Skeletal muscle tissue (tissue), 4 donors: ENCODE measurements around the gene LRRC3. TPM values are rescaled to one million over a fixed set of nuclear protein-coding genes. Genes with fewer than 3 reads are reported as not detected.

Source experiments
- H3K27ac ChIP-seq: one replicate; pipeline ENCODE4 v1.7.0; 2013; ENCODE audit warnings: mild to moderate bottlenecking, low read depth, low read length, inconsistent platforms
- H3K27me3 ChIP-seq, 3 donors: one replicate each; pipeline ENCODE4 v1.7.0; 2013; ENCODE audit warnings: low read length in 3 of 3; ENCODE audit not compliant: control insufficient read depth in 3 of 3, insufficient read depth in 3 of 3
- H3K36me3 ChIP-seq, 3 donors: one replicate each; pipeline ENCODE4 v1.7.0; 2013; ENCODE audit warnings: low read length in 3 of 3; ENCODE audit not compliant: control insufficient read depth in 3 of 3, insufficient read depth in 3 of 3
- H3K4me1 ChIP-seq, 3 donors: one replicate each; pipeline ENCODE4 v1.7.0; 2013; ENCODE audit warnings: low read length in 3 of 3, mild to moderate bottlenecking in 3 of 3; ENCODE audit not compliant: control insufficient read depth in 3 of 3, insufficient read depth in 3 of 3
- H3K4me3 ChIP-seq, 3 donors: one replicate each; pipeline ENCODE4 v1.7.0; 2013; ENCODE audit warnings: low read length in 3 of 3
- H3K9ac ChIP-seq, 3 donors: one replicate each; pipeline ENCODE4 v1.7.0; 2013; ENCODE audit warnings: low read length in 3 of 3, mild to moderate bottlenecking in 3 of 3, moderate library complexity in 2 of 3, low read depth in 1 of 3
- H3K9me3 ChIP-seq, 3 donors: one replicate each; pipeline ENCODE4 v1.7.0; 2013; ENCODE audit warnings: low read length in 3 of 3; ENCODE audit not compliant: control insufficient read depth in 3 of 3
- total RNA-seq: library from RNA; depleted of rRNA; stranded (reverse); fragments of >200 nt; gene quantifications from one replicate; pipeline ENCODE4 v1.2.3, GENCODE V29; 2014
- donor health status: Osteomylitis.

LRRC3 gene
- total RNA-seq, 1 donor from 2014 or later: 0.52 TPM

DNA sequence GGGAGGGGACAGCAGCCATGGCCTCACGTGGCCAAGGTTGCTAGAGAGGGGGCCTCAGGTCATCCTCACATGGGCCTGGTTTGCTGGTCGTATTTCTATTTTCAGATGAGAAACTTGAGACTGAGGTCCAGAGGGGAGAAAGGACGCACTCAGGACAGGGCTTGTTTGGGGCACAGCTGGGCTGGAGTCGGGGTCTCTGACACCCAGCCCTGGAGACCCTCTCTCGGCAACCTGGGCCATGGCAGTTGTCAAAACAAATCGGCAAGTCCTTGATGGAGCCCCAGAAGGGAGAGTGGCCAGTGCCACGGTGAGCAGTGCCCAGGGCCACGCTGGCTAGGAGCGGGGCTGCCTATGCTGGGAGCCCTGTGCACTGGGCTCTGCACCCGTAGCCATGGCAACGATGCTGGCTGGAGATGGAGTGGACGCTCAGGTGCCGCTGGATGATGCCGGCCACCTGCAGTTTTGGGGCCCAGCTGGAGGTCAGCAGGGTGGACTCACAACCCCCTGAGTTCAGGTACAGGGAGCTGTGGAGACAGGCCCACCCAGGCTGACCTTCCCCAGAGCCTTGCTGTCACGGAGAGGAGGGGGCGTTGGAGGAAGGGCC is 11.1 kb downstream of the LRRC3 start:
- H3K36me3 ChIP-seq: no peaks in the 10 kb centered on the region
- no peaks in the 10 kb centered on the region for H3K9me3 ChIP-seq
- H3K27me3 ChIP-seq: peaks cover 14 to 38% (median 28%) of the 10 kb centered on the region in 3 donors
- no peak overlapping the region for H3K27ac ChIP-seq
- no peak overlapping the region for H3K9ac ChIP-seq
- peaks cover 0 to 9% (median 6%) of the 10 kb centered on the region in 3 donors for H3K4me1 ChIP-seq
- H3K4me3 ChIP-seq: no peak overlapping the region

DNA sequence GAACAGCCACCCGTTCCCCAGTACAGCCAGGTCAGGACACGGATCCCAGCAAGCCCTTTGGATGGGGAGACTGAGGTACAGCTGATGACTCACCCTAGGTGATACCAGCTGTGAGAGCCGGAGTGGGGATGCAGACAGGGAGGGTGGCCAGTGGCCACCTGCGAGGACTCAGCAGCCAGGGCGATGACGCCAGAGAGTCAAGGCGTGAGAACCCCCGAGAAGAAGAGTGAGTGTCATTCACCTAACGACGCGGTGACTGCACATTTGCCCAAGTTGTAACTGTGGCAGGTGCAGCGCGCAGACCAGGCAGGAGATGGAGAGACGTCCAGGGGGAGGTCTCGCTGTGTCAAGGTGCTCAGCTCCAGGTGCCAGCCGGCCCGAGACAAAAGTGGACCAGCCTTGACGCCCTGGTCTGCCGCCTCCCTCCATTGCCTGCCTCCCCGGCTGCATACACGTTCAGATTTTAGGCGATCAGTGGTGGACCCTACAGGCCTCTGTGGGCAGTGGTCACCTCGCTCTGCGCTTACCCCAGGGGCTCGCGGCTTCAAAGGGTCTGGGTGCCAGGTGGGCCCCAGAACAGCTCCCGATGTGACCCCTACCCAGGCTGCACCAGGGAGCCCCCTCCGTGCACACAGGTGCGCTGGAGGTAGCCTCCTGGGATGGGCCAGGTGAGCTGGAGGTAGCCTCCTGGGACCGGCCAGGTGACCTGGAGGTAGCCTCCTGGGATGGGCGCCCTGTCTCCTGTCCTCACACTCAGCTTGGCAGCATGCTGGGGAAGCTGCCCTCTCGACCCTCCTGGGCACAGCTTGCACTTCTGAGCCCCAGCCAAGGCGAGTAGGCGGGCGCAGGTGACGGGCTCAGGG is 11.9 kb downstream of the LRRC3 start:
- Histone ChIP-seq H3K27me3 (peaks cover 14 to 37% (median 28%) of the 10 kb centered on the region in 3 donors), H3K9me3 (no peaks in the 10 kb centered on the region), H3K9ac (no peak overlapping the region), H3K4me1 (peaks cover 0 to under 1% (median 0%) of the 10 kb centered on the region in 3 donors), H3K27ac (no peak overlapping the region), H3K4me3 (no peak overlapping the region), H3K36me3 (no peaks in the 10 kb centered on the region)

DNA sequence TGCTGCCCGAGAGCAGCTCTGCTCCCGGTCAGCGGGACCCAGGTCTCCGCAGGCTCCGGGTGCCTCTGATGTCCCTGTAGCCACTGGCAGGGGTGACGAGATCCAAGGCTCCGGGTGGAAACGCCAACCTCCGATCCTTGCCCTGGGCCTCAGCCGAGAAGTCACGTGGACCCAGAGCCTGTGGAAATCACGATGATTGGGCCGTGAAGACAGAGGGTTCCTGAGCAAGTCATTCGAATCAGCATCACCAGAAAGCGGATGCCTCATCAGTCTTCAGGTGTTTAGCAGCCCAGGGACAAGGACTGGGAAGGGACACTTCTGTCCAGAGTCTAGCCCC is 12.5 kb downstream of the LRRC3 start:
- H3K27me3 ChIP-seq: peaks cover 13 to 35% (median 24%) of the 10 kb centered on the region in 3 donors
- no peaks in the 10 kb centered on the region for H3K4me1 ChIP-seq
- no peak overlapping the region for H3K9ac ChIP-seq
- H3K9me3 ChIP-seq: no peaks in the 10 kb centered on the region
- H3K4me3 ChIP-seq: no peak overlapping the region
- no peaks in the 10 kb centered on the region for H3K36me3 ChIP-seq
- no peak overlapping the region for H3K27ac ChIP-seq

DNA sequence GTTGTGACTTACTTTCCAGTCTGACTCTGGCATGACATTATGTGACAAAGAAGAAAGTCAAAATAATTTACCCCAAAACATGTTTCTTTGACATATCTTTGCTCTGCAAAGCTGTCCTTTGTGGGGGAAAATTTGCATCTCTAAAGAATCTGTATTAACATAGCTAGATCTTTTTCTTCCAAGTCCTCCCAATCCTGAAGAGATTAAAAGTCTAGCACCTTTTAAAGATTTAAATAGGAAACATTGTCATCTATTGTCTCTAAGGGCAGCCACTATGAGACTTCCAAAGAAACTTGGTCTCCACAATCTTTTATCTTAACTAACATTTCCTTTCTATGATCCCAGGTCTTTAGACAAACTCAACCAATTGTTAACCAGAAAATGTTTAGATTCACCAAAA is 16.0 kb downstream of the LRRC3 start:
- H3K4me3 ChIP-seq: no peak overlapping the region
- peaks cover 6 to 15% (median 14%) of the 10 kb centered on the region in 3 donors for H3K27me3 ChIP-seq
- H3K27ac ChIP-seq: no peak overlapping the region
- H3K36me3 ChIP-seq: no peaks in the 10 kb centered on the region
- H3K4me1 ChIP-seq: no peaks in the 10 kb centered on the region
- H3K9ac ChIP-seq: no peak overlapping the region
- H3K9me3 ChIP-seq: no peaks in the 10 kb centered on the region

DNA sequence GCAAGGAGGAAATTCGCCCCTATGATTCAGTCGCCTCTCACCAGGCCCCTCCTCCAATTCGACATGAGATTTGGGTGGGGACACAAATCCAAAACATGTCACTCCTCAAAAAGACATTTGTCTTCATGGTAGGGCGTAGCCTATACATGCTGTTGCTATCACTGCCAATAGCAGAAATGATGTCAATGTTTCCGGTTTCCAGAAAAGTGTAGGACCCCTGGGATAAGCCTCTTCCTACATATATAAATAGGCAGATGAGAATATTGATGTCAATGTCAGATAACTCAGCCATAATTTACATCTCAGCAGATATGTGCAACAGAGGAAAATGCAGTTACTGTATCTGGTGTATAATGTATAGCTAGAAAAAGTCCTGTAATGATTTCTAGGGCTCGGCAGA is 16.7 kb downstream of the LRRC3 start:
- Histone ChIP-seq H3K27me3 (peaks cover under 1 to 10% (median 7%) of the 10 kb centered on the region in 3 donors), H3K27ac (no peak overlapping the region), H3K4me3 (no peak overlapping the region), H3K4me1 (no peaks in the 10 kb centered on the region), H3K36me3 (no peaks in the 10 kb centered on the region), H3K9me3 (no peaks in the 10 kb centered on the region), H3K9ac (no peak overlapping the region)

DNA sequence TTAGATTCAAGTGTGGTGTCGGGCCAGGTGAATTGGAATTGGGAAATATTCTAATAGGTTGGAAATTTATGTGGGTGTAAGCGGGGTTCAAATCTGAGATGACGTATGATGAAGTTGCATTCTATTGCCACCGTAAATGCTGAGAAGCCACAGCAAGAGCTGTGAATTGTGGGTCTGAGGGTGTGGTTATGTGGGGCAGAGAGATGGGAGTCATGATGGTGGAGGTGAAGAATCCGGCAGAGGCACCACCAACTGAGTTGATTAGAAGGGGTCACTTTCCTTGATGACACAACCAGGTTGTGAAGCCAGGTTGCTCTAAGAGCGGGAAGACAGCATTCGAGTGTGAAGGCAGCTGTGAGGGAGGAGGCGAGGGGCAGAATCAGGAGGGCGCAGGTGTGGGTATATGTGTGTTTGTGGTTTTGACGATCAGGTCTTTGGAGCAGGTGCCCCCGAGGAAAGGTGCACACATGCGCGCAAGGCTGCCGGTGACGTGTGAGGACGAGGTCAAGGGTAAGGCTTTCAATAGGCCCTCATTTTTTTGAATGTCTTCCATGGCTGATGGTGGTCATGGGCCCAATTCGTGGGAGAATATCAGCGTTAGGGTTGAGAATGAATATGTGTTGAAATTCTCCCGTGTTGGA is 18.7 kb downstream of the LRRC3 start:
- no peaks in the 10 kb centered on the region for H3K9me3 ChIP-seq
- no peak overlapping the region for H3K9ac ChIP-seq
- H3K4me1 ChIP-seq: peaks cover 0 to 4% (median 0%) of the 10 kb centered on the region in 3 donors
- H3K4me3 ChIP-seq: no peak overlapping the region
- peaks cover 0 to 10% (median 6%) of the 10 kb centered on the region in 3 donors for H3K27me3 ChIP-seq
- H3K36me3 ChIP-seq: no peaks in the 10 kb centered on the region
- no peak overlapping the region for H3K27ac ChIP-seq

DNA sequence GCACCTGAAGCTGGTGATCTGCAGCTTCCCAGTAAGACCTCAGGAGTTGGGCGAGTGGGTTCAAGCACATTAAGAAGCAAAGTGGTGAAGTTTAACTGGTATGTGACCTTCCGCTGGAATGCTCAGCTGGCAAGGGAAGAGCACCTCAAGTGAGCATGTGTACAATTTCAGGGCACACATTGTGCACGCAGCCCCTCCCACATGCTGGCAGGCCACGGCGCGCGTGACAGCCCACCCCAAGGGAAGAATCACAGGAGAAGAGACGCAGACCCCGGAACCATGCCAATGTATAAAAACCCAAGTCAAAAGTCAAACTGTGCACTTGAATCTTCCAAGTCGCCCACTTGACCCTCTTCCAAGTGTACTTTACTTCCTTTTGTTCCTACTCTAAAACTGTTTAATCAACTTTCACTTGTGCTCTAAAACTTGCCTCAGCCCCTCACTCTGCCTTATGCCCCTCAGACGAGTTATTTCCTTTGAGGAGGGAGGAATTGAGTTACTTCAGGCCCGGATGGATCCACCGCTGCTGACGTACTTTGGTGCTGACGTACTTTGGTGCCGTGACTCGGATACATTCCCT is 20.0 kb downstream of the LRRC3 start:
- H3K4me1 ChIP-seq: peaks cover 0 to 4% (median 0%) of the 10 kb centered on the region in 3 donors
- H3K27me3 ChIP-seq: peaks cover 0 to 10% (median 6%) of the 10 kb centered on the region in 3 donors
- no peak overlapping the region for H3K27ac ChIP-seq
- no peak overlapping the region for H3K4me3 ChIP-seq
- no peaks in the 10 kb centered on the region for H3K9me3 ChIP-seq
- no peak overlapping the region for H3K9ac ChIP-seq
- no peaks in the 10 kb centered on the region for H3K36me3 ChIP-seq

DNA sequence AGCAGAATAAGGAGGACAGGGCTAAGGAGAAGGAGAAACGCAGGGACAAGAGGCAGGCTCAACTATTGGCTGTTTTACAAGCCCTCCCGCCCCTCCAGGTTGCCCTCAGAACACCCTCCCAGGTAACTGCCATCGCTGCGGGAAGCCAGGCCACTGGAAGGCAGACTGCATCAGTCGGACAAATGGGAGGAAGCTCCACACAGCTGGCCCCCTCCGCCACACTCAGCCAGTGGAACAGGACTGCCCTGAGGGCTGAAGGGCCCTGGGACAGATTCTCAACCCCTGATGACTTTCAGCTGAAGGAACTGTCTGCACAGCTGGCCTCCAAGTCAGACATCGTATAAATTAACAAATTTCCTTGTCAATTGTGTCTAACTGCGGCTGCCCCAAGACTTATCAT is 21.8 kb downstream of the LRRC3 start:
- Histone ChIP-seq H3K9ac (no peak overlapping the region), H3K4me1 (peaks cover 0 to 4% (median 0%) of the 10 kb centered on the region in 3 donors), H3K27me3 (peaks cover 0 to 13% (median 6%) of the 10 kb centered on the region in 3 donors), H3K36me3 (no peaks in the 10 kb centered on the region), H3K9me3 (no peaks in the 10 kb centered on the region), H3K27ac (no peak overlapping the region), H3K4me3 (no peak overlapping the region)

DNA sequence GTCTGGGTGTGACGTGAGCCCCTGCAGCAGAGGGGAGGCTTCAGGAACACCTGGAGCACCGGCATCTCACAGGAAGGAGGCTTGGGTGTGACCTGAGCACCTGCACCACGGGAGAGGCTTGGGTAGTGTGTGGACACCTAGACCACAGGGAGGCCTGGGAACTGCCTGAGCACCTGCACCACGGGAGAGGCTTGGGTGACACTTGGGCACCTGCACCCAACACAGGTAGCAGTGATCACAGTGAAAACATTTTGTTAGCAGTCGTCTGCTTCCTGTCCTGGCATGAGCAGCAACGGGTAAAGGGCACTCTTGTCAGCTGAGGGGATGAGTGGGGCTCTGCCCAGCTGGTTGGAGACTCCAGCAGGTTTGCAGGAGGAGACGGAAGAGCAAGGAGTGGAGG is 22.4 kb downstream of the LRRC3 start:
- no peaks in the 10 kb centered on the region for H3K9me3 ChIP-seq
- no peak overlapping the region for H3K4me3 ChIP-seq
- H3K36me3 ChIP-seq: no peaks in the 10 kb centered on the region
- H3K27ac ChIP-seq: no peak overlapping the region
- peaks cover 0 to 17% (median 9%) of the 10 kb centered on the region in 3 donors for H3K27me3 ChIP-seq
- H3K9ac ChIP-seq: no peak overlapping the region
- peaks cover 0 to 4% (median 0%) of the 10 kb centered on the region in 3 donors for H3K4me1 ChIP-seq
